Stimulated activated memory B cell treated with anti-CD40 and anti-IgM and Interleukin-4, amounts not matched to agents 10 μg/mL and 1 μg/mL and 100 μg/mL, for 72 hours (primary cell): ENCODE data around the gene ALKBH2.
"Not testable (repeated sequence)": the region's sequence is repeated elsewhere in the genome, so short reads cannot be mapped to it uniquely, and the experiment has no call there.

Source experiments
- ATAC-seq: fragments of 150-1000 bp; cut with Tn5 transposase; 2 replicates; pipeline ENCODE4 v1.10.0; 2021
- H3K27ac Mint-ChIP-seq: one replicate; pipeline ENCODE4 v1.8.0; 2022; ENCODE audit warnings: mild to moderate bottlenecking, mixed read lengths
- H3K27me3 Mint-ChIP-seq: one replicate; pipeline ENCODE4 v1.8.0; 2022; ENCODE audit warnings: mixed read lengths
- H3K36me3 Mint-ChIP-seq: one replicate; pipeline ENCODE4 v1.8.0; 2022; ENCODE audit warnings: mixed read lengths
- H3K4me1 Mint-ChIP-seq: one replicate; pipeline ENCODE4 v1.8.0; 2022; ENCODE audit warnings: mixed read lengths
- H3K4me3 Mint-ChIP-seq: one replicate; pipeline ENCODE4 v1.8.0; 2022; ENCODE audit warnings: mild to moderate bottlenecking, moderate library complexity, mixed read lengths
- H3K9me3 Mint-ChIP-seq: one replicate; pipeline ENCODE4 v1.8.0; 2022; ENCODE audit warnings: mixed read lengths

ALKBH2 gene

DNA sequence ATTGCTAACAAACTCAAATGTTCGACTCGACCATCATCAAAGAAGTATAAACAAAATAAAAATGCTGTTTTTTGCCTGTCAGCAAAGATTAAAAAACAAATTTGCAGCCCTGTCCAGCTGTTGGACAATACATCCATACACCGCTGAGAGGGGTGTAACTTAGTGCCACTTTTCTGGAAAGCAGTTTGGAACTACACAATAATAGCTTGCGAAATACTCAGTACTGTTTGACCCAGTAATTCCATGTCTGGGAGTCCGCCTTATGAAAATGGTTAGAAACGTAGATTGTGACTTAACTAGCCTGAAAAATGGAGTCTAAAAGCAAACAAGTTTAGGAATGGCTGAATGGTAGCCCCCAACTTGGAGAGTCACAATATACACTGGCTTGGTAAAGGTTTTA, 34.5 kb downstream of the ALKBH2 start:
- Mint-ChIP-seq H3K9me3 (no peaks in the 10 kb centered on the region), H3K27ac (no peak overlapping the region), H3K4me3 (no peak overlapping the region), H3K4me1 (peaks cover 18% of the 10 kb centered on the region), H3K36me3 (peaks cover 36% of the 10 kb centered on the region), H3K27me3 (no peaks in the 10 kb centered on the region)
- no peak for ATAC-seq

- H3K36me3 Mint-ChIP-seq: peaks cover 28% of the 10 kb centered on the region
- H3K9me3 Mint-ChIP-seq: no peaks in the 10 kb centered on the region
- ATAC-seq: no peak
- H3K4me3 Mint-ChIP-seq: no peak overlapping the region
- H3K27ac Mint-ChIP-seq: no peak overlapping the region
- no peaks in the 10 kb centered on the region for H3K27me3 Mint-ChIP-seq
- H3K4me1 Mint-ChIP-seq: peaks cover 29% of the 10 kb centered on the region
Measured at GRCh38 chr12:109057376-109057775, 35.9 kb downstream of the ALKBH2 start.

DNA sequence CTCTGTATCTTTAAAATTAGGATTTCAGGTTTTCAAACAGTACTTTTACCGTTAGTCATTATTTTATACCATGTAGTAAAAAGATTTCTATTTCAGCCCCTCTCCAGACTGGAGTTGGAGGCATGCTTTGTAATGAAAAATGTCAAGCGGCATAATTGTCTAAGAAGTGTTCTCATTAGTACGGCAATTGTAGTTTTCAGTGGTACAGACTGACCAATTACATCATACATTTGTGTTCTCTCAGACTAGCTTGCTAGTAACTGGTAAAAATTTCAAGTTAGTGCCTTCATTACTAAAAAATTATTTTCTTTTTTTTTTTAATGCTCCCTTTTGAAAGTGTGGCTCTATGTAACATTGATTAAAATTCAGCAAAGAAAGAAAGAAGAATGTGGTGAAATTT, 36.4 kb downstream of the ALKBH2 start:
- ATAC-seq: no peak
- H3K27ac Mint-ChIP-seq: no peak overlapping the region
- H3K27me3 Mint-ChIP-seq: no peaks in the 10 kb centered on the region
- H3K9me3 Mint-ChIP-seq: no peaks in the 10 kb centered on the region
- H3K4me3 Mint-ChIP-seq: no peak overlapping the region
- peaks cover 26% of the 10 kb centered on the region for H3K36me3 Mint-ChIP-seq
- H3K4me1 Mint-ChIP-seq: peaks cover 30% of the 10 kb centered on the region

DNA sequence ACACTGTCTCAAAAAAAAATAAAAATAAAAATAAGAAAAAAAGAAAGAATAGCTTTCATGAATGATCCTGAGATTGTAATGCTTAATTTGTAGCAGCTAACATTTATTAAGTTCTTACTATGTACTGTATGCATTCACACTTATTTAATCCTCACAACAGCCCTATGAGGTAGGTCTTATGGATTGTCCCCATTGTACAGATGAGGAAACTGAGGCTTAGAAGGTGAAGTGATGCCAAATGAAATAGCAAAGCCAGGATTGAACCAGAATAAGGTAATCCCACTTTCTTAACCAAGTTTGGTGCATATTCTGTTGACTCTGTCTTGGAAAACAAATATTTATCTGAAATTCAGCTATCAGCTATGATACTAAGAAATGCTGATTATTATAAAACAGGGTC, 38.8 kb downstream of the ALKBH2 start:
- Mint-ChIP-seq H3K27me3 (no peaks in the 10 kb centered on the region), H3K9me3 (no peaks in the 10 kb centered on the region), H3K4me1 (peaks cover 29% of the 10 kb centered on the region), H3K27ac (peak overlapping the region; percentile 93), H3K36me3 (peaks cover 23% of the 10 kb centered on the region), H3K4me3 (no peak overlapping the region)
- no peak for ATAC-seq

GRCh38 chr12:109054124-109054513, 39.2 kb downstream of the ALKBH2 start:
- not testable (repeated sequence) for H3K27me3 Mint-ChIP-seq, H3K9me3 Mint-ChIP-seq, ATAC-seq
- peak overlapping the region; percentile 93 for H3K27ac Mint-ChIP-seq
- H3K36me3 Mint-ChIP-seq: peaks cover 23% of the 10 kb centered on the region
- peaks cover 29% of the 10 kb centered on the region for H3K4me1 Mint-ChIP-seq
- peak overlapping the region; percentile 95 for H3K4me3 Mint-ChIP-seq

DNA sequence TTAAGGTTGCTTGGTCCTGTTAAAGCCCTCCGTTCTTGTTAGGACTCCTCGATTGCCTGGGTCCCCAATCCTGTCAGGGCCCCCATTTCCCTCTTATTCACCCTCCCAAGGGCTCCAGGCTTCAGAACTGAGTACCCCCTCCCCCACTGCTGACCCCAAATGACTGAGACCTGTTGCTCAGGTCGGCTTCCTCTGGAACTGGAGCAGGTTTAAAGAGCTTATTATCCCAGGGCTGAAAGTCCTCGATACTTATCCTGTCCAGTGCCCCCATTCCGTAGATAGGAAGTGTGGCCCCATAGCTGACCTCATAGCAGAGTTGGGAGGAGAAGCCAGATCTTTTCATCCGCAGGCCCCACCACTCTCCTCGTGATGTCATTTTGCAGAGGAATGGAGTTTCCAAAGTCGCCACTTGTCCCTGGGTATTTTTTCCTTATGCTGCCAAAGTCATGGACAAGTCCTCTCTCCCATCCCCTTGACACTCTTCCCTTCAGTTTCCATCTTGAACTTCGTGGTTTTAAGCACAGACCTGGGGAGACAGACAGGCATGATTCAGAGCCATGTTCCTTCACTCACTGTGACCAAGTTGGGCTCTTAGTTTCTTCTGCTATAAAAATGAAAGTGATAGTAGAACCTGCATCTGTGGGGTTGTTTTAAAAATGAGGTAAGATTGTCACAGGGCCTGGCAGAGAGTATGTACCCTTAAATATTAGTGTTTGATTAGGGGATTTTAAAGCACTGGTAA, 39.7 kb downstream of the ALKBH2 start:
- H3K4me1 Mint-ChIP-seq: peaks cover 29% of the 10 kb centered on the region
- peaks cover 20% of the 10 kb centered on the region for H3K36me3 Mint-ChIP-seq
- no peaks in the 10 kb centered on the region for H3K27me3 Mint-ChIP-seq
- H3K27ac Mint-ChIP-seq: peak overlapping the region; percentile 93
- H3K9me3 Mint-ChIP-seq: no peaks in the 10 kb centered on the region
- H3K4me3 Mint-ChIP-seq: peak overlapping the region; percentile 95
- peak; percentile 64 for ATAC-seq

DNA sequence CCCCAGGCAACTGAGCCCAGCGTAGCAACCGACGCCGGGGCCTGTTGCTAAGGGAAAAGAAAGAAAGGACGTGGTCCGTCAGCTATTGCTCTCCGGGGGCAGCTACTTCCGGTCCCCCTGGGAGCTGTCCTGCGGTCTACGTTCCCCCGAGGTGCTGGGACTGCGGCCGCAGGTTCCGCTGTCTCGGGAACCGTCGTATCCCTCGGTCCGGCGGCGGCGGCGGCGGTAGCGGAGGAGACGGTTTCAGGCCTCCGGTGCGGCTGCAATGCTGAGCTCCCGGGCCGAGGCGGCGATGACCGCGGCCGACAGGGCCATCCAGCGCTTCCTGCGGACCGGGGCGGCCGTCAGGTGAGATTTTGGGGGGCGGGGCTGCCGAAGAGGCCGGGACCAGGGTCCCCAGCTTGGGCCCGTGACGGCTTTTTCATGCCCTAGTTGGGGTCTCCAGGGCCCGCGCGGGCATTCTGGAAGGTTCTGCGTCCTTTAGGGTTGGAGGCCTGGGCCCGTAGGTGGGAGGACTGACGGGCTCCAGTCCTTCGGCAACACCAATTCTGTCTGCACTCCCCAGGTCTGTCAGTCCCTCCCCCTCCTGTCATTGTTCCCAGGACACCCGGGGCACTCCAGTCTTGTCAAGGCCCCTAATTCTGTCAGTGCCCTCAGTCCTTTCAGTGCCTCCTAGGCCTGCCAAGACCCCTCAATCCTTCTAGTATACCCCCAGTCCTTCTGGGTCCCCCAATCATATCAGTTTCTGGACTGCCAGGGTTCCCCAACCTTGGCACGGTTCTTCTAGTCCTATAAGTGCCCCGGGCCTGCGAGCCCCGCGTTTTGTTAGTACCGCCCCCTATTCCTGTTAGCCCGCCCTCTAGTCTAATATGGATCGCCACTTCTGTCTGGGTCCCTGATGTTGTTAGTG, 40.6 kb downstream of the ALKBH2 start, which contains the start of gene USP30:
TSS of gene USP30 (plus strand) at position 163 of the 910 bp plus-strand sequence. CDS start at position 266, 103 bp downstream.
- peaks cover 11% of the 10 kb centered on the region for H3K36me3 Mint-ChIP-seq
- H3K4me1 Mint-ChIP-seq: peaks cover 29% of the 10 kb centered on the region
- peak within 1 kb of the TSS; percentile 95 for H3K4me3 Mint-ChIP-seq
- no peaks in the 10 kb centered on the region for H3K27me3 Mint-ChIP-seq
- H3K9me3 Mint-ChIP-seq: no peaks in the 10 kb centered on the region
- H3K27ac Mint-ChIP-seq: peak within 1 kb of the TSS; percentile 93
- ATAC-seq: peak; percentile 92

GRCh38 chr12:109052097-109052413, 41.2 kb downstream of the ALKBH2 start:
- Mint-ChIP-seq H3K9me3 (no peaks in the 10 kb centered on the region), H3K27me3 (no peaks in the 10 kb centered on the region), H3K27ac (peak overlapping the region; percentile 93), H3K4me1 (peaks cover 29% of the 10 kb centered on the region), H3K36me3 (peaks cover 5% of the 10 kb centered on the region), H3K4me3 (peak overlapping the region; percentile 95)
- ATAC-seq: no peak

DNA sequence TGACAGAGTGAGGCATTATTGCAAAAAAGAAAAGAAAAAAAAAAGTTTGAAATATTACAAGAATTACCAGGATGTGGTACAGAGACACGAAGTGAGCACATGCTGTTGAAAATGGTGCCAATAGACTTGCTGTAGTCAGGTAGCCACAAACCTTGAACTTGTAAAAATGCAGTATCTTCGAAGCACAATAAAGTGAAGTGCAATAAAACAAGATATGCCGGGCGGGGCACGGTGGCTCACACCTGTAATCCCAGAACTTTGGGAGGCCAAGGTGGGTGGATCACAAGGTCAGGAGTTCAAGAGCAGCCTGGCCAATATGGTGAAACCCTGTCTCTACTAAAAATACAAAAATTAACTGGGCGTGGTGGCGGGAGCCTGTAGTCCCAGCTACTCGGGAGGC, 43.5 kb downstream of the ALKBH2 start:
- not testable (repeated sequence) for H3K36me3 Mint-ChIP-seq, H3K27me3 Mint-ChIP-seq, H3K4me3 Mint-ChIP-seq, ATAC-seq, H3K9me3 Mint-ChIP-seq, H3K27ac Mint-ChIP-seq
- peaks cover 23% of the 10 kb centered on the region for H3K4me1 Mint-ChIP-seq

DNA sequence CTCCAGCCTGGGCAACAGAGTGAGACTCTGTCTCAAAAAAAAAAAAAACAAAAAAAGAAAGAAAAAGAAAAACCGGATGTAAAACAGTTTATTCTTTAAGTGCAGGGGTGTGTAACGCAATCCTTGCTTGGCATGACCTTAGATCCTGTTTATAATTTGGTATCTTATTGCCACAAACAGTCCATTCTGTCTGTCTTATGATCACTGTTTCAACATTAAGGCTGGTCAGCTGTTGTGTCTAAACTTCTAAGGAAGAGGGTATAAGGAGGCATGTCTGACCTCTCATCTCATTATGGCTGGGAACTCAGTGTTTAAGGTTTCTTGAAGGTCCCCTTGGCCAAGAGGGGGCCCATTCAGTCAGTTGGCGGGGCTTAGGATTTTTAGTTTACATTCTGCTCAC, 44.6 kb downstream of the ALKBH2 start:
- not testable (repeated sequence) for H3K9me3 Mint-ChIP-seq, ATAC-seq, H3K36me3 Mint-ChIP-seq, H3K27ac Mint-ChIP-seq, H3K4me3 Mint-ChIP-seq, H3K27me3 Mint-ChIP-seq
- peaks cover 16% of the 10 kb centered on the region for H3K4me1 Mint-ChIP-seq

- no peak overlapping the region for H3K27ac Mint-ChIP-seq
- peaks cover 4% of the 10 kb centered on the region for H3K4me1 Mint-ChIP-seq
- H3K4me3 Mint-ChIP-seq: no peak overlapping the region
- H3K9me3 Mint-ChIP-seq: no peaks in the 10 kb centered on the region
- no peaks in the 10 kb centered on the region for H3K36me3 Mint-ChIP-seq
- peaks cover 21% of the 10 kb centered on the region for H3K27me3 Mint-ChIP-seq
- no peak for ATAC-seq
Measured at GRCh38 chr12:109047081-109047805, 46.0 kb downstream of the ALKBH2 start.

- Mint-ChIP-seq H3K4me1 (no peaks in the 10 kb centered on the region), H3K9me3 (no peaks in the 10 kb centered on the region), H3K4me3 (no peak overlapping the region), H3K36me3 (no peaks in the 10 kb centered on the region), H3K27me3 (peaks cover 25% of the 10 kb centered on the region), H3K27ac (no peak overlapping the region)
- no peak for ATAC-seq
Measured at GRCh38 chr12:109044241-109044640, 49.0 kb downstream of the ALKBH2 start.
